Gastrocnemius medialis (tissue), 4 donors: ENCODE results near the gene CCNC.

Experiments used
- CTCF ChIP-seq, 5 experiments: fragments of 450-650 bp in 3 of 5; fragments of 200-600 bp in 2 of 5; sonication (generic) in 2 of 5; IDR thresholded peaks in 4 of 5; conservative IDR thresholded peaks in 1 of 5; 1 replicate in 4 of 5; 2 replicates in 1 of 5; pipeline ENCODE4 v1.5.1; 2016 to 2019; ENCODE audit warnings: antibody characterized with exemption in 5 of 5, mild to moderate bottlenecking in 3 of 5, moderate library complexity in 3 of 5
- POLR2A ChIP-seq, 2 donors: fragments of 450-650 bp; IDR thresholded peaks; one replicate each; pipeline ENCODE4 v1.6.1; 2017; ENCODE audit warnings: antibody characterized with exemption in 2 of 2, mild to moderate bottlenecking in 2 of 2, moderate library complexity in 2 of 2

- TF ChIP-seq CTCF (IDR thresholded peaks at IDR 0.05 in 4 of 5, conservative IDR thresholded peaks at IDR 0.05 in 1 of 5): no peak
- TF ChIP-seq POLR2A (IDR thresholded peaks at IDR 0.05): no peak
Measured at GRCh38 chr6:99563056-99563723, 5.3 kb downstream of the CCNC start.
